ENCODE results near the gene MGARP. TPM values are rescaled to one million over a fixed set of nuclear protein-coding genes. Genes with fewer than 3 reads are reported as not detected.
"Not testable (repeated sequence)": the region's sequence is repeated elsewhere in the genome, so short reads cannot be mapped to it uniquely, and the experiment has no call there.

Gene MGARP
- total RNA-seq, 1 experiment from 2014 or later = 0.22 TPM

GRCh38 chr4:139314047-139314800, 34.2 kb upstream of the MGARP start:
- Histone ChIP-seq H3K27ac (ENCODE audit: low read depth, low read length) (no peak overlapping the region), H3K36me3 (ENCODE audit: control insufficient read depth in 1 of 2, insufficient read depth in 2 of 2, low read length in 2 of 2) (no peaks in the 10 kb centered on the region), H3K27me3 (ENCODE audit: insufficient read depth, low read length) (no peaks in the 10 kb centered on the region), H3K9me2 (ENCODE audit: insufficient read depth) (no peaks in the 10 kb centered on the region), H3K4me3 (replicated peaks in 1 of 2; ENCODE audit: low read depth in 1 of 2, low read length in 2 of 2) (no peak overlapping the region), H3K9me3 (ENCODE audit: control insufficient read depth in 1 of 2, insufficient read depth in 1 of 2, low read depth in 1 of 2, low read length in 2 of 2) (no peaks in the 10 kb centered on the region), H3K4me1 (ENCODE audit: control insufficient read depth in 1 of 2, insufficient read depth in 2 of 2, low read length in 2 of 2) (no peaks in the 10 kb centered on the region), H3K9ac (ENCODE audit: low read length) (no peak overlapping the region), H3K4me2 (ENCODE audit: low read length) (no peak overlapping the region), H2AFZ (ENCODE audit: low read depth, low read length, poor library complexity, severe bottlenecking) (no peak overlapping the region), H3K79me2 (ENCODE audit: insufficient read depth, low read length) (peaks cover 100% of the 10 kb centered on the region), H4K20me1 (ENCODE audit: insufficient read depth) (peaks cover 62% of the 10 kb centered on the region; the same call in 1 of the 2 replicates)
- CTCF ChIA-PET = no interaction called here
- RAD21 ChIA-PET (ENCODE audit: low non-redundant PET in 1 of 2, low total read pairs in 2 of 2, uncharacterized antibody in 2 of 2, unreplicated experiment in 2 of 2) = no interaction called here
- intact Hi-C loops (cut with micrococcal nuclease) = no loop called here
- DNase-seq (ENCODE audit: low read depth, low spot score) (no peak), ATAC-seq (no peak)
- TF ChIP-seq EZH2phosphoT487 (IDR thresholded peaks at IDR 0.05; ENCODE audit: borderline replicate concordance) = no peak
- TF ChIP-seq SRF (IDR thresholded peaks at IDR 0.05; ENCODE audit: low read depth) = no peak
- TF ChIP-seq SP1 (IDR thresholded peaks at IDR 0.05; ENCODE audit: low read depth) = no peak
- no peak for TF ChIP-seq JUND (IDR thresholded peaks at IDR 0.05)
- TF ChIP-seq ELF1 (IDR thresholded peaks at IDR 0.05; ENCODE audit: borderline replicate concordance, low read depth) = no peak
- TF ChIP-seq SIN3A (IDR thresholded peaks at IDR 0.05; ENCODE audit: low read depth) = no peak
- TF ChIP-seq EGR1 (IDR thresholded peaks at IDR 0.05; ENCODE audit: low read depth) = no peak
- no peak for TF ChIP-seq YY1 (IDR thresholded peaks at IDR 0.05; ENCODE audit: extremely low read depth, insufficient replicate concordance, low read depth, low read length)
- TF ChIP-seq ZNF274 (IDR thresholded peaks at IDR 0.05; ENCODE audit: low read depth, low read length) = no peak
- no peak for TF ChIP-seq CEBPB (IDR thresholded peaks at IDR 0.05; ENCODE audit: low read depth)
- no peak for TF ChIP-seq RAD21 (IDR thresholded peaks at IDR 0.05; ENCODE audit: low read depth)
- TF ChIP-seq CTCF (IDR thresholded peaks at IDR 0.05 in 2 of 3, conservative IDR thresholded peaks at IDR 0.05 in 1 of 3; ENCODE audit: borderline replicate concordance in 1 of 3, insufficient read depth in 1 of 3, low read depth in 2 of 3, low read length in 2 of 3) = no peak
- no peak for TF ChIP-seq FOSL1 (IDR thresholded peaks at IDR 0.05; ENCODE audit: low read depth)
- TF ChIP-seq CBX3 (IDR thresholded peaks at IDR 0.05; ENCODE audit: low read depth) = no peak
- no peak for TF ChIP-seq ATF3 (IDR thresholded peaks at IDR 0.05)
- no peak for TF ChIP-seq ZBTB33 (IDR thresholded peaks at IDR 0.05; ENCODE audit: extremely low read depth, insufficient replicate concordance, low read length)
- TF ChIP-seq POLR2AphosphoS5 (IDR thresholded peaks at IDR 0.05; ENCODE audit: low read depth, low read length) = no peak
- no peak for TF ChIP-seq ZFX (IDR thresholded peaks at IDR 0.05)
- no peak for TF ChIP-seq MAX (IDR thresholded peaks at IDR 0.05)
- no TSS peak for BruUV-seq (replicated peaks)
- POLR2A ChIA-PET = no interaction called here

GRCh38 chr4:139313414-139313813, 33.4 kb upstream of the MGARP start:
- DNase-seq (ENCODE audit: low read depth, low spot score); intact Hi-C loops (cut with micrococcal nuclease); H3K27me3 ChIP-seq (ENCODE audit: insufficient read depth, low read length); H3K4me1 ChIP-seq (ENCODE audit: control insufficient read depth in 1 of 2, insufficient read depth in 2 of 2, low read length in 2 of 2); RAD21 ChIA-PET (ENCODE audit: low non-redundant PET in 1 of 2, low total read pairs in 2 of 2, uncharacterized antibody in 2 of 2, unreplicated experiment in 2 of 2); BruUV-seq (replicated peaks); CTCF ChIA-PET; H3K9me2 ChIP-seq (ENCODE audit: insufficient read depth); ATAC-seq; H3K36me3 ChIP-seq (ENCODE audit: control insufficient read depth in 1 of 2, insufficient read depth in 2 of 2, low read length in 2 of 2); POLR2A ChIA-PET; H3K9ac ChIP-seq (ENCODE audit: low read length); H3K27ac ChIP-seq (ENCODE audit: low read depth, low read length); H3K9me3 ChIP-seq (ENCODE audit: control insufficient read depth in 1 of 2, insufficient read depth in 1 of 2, low read depth in 1 of 2, low read length in 2 of 2); H2AFZ ChIP-seq (ENCODE audit: low read depth, low read length, poor library complexity, severe bottlenecking); H3K4me2 ChIP-seq (ENCODE audit: low read length); H3K4me3 ChIP-seq (replicated peaks in 1 of 2; ENCODE audit: low read depth in 1 of 2, low read length in 2 of 2): not testable (repeated sequence)
- H3K79me2 ChIP-seq (ENCODE audit: insufficient read depth, low read length) = peaks cover 100% of the 10 kb centered on the region
- H4K20me1 ChIP-seq (ENCODE audit: insufficient read depth) = peaks cover 58% of the 10 kb centered on the region; the same call in 1 of the 2 replicates

Data from HCT116 (cell line).